ENCODE measurements around the gene OR2T5.
"Not testable (repeated sequence)": the region's sequence is repeated elsewhere in the genome, so short reads cannot be mapped to it uniquely, and the experiment has no call there.

The OR2T5 gene

GRCh38 chr1:248500305-248501035 is 12.1 kb downstream of the OR2T5 start:
- DNase-seq (ENCODE audit: low spot score): not testable (repeated sequence)

- DNase-seq (ENCODE audit: low spot score): not testable (repeated sequence)
Observed at GRCh38 chr1:248507773-248508172, 19.4 kb downstream of the OR2T5 start, which contains the start of gene OR2G6. Gene OR2G6 (plus strand): TSS chr1:248508073. CDS start chr1:248521647, 13,574 bp downstream.

GRCh38 chr1:248510217-248510616 is 21.8 kb downstream of the OR2T5 start:
- DNase-seq (ENCODE audit: low spot score): not testable (repeated sequence)

GRCh38 chr1:248521856-248522255 is 33.5 kb downstream of the OR2T5 start:
- DNase-seq (ENCODE audit: low spot score): no peak

- DNase-seq (ENCODE audit: low spot score): not testable (repeated sequence)
Observed at GRCh38 chr1:248537449-248537848, 49.1 kb downstream of the OR2T5 start.
